Naive thymus-derived CD4-positive, alpha-beta T cell (primary cell): ENCODE results near the gene SEZ6L. TPM values are rescaled to one million over a fixed set of nuclear protein-coding genes. Genes with fewer than 3 reads are reported as not detected.

Experiments
- ATAC-seq: fragments of 150-1000 bp; cut with Tn5 transposase; 2 replicates; pipeline ENCODE4 v1.10.0; 2021; ENCODE audit warnings: mild to moderate bottlenecking, moderate library complexity
- CTCF ChIA-PET: fragments of 350-600 bp; sonication (Branson Sonifier 250); formaldehyde crosslinking; loops from one replicate; lab custom pipeline; 2021; ENCODE audit warnings: antibody characterized with exemption; lab: Charles Lee
- POLR2A ChIA-PET: fragments of 350-600 bp; sonication (Branson Sonifier 250); formaldehyde crosslinking; loops from one replicate; lab custom pipeline; 2021; ENCODE audit warnings: antibody characterized with exemption, inconsistent platforms; lab: Charles Lee
- DNase-seq, 9 donors: peaks; one replicate each; pipeline versions ENCODE4 v3.0.0 to v3.0.0-alpha.2; 2020 to 2022; ENCODE audit warnings: mixed read lengths in 1 of 9
- H3K27ac ChIP-seq: one replicate; pipeline ENCODE4 v1.7.0; 2013; ENCODE audit warnings: mild to moderate bottlenecking, low read depth, low read length, moderate library complexity
- H3K27me3 ChIP-seq, 2 donors: one replicate each; pipeline ENCODE4 v1.7.0; 2013; ENCODE audit warnings: low read length in 2 of 2, mild to moderate bottlenecking in 2 of 2, moderate library complexity in 2 of 2; ENCODE audit not compliant: control insufficient read depth in 2 of 2, insufficient read depth in 2 of 2
- H3K36me3 ChIP-seq, 3 experiments: 1 replicate in 2 of 3; 2 replicates in 1 of 3; pipeline ENCODE4 v1.7.0; 2013; ENCODE audit warnings: low read length in 3 of 3, mild to moderate bottlenecking in 3 of 3, moderate library complexity in 1 of 3; ENCODE audit not compliant: insufficient read depth in 3 of 3, control insufficient read depth in 2 of 3
- H3K4me1 ChIP-seq, 2 donors: one replicate each; pipeline ENCODE4 v1.7.0; 2013; ENCODE audit warnings: low read length in 2 of 2, mild to moderate bottlenecking in 2 of 2, moderate library complexity in 1 of 2; ENCODE audit not compliant: control insufficient read depth in 2 of 2, insufficient read depth in 2 of 2
- H3K4me3 ChIP-seq: 2 replicates; pipeline ENCODE4 v1.7.0; 2013; ENCODE audit warnings: mild to moderate bottlenecking, low read length
- H3K9me3 ChIP-seq, 3 experiments: 1 replicate in 2 of 3; 2 replicates in 1 of 3; pipeline ENCODE4 v1.7.0; 2013; ENCODE audit warnings: low read length in 3 of 3; ENCODE audit not compliant: control insufficient read depth in 2 of 3
- H3K27ac Mint-ChIP-seq, 9 donors: one replicate each; pipeline ENCODE4 v1.8.0; 2020 to 2022; ENCODE audit warnings: mixed read lengths in 9 of 9, mild to moderate bottlenecking in 8 of 9, moderate library complexity in 5 of 9, inconsistent platforms in 2 of 9
- H3K27me3 Mint-ChIP-seq, 5 donors: one replicate each; pipeline ENCODE4 v1.8.0; 2021 to 2022; ENCODE audit warnings: mixed read lengths in 5 of 5, mild to moderate bottlenecking in 1 of 5
- H3K36me3 Mint-ChIP-seq, 5 donors: one replicate each; pipeline ENCODE4 v1.8.0; 2020 to 2022; ENCODE audit warnings: mixed read lengths in 5 of 5, mild to moderate bottlenecking in 3 of 5, inconsistent platforms in 1 of 5
- H3K4me1 Mint-ChIP-seq, 7 donors: one replicate each; pipeline ENCODE4 v1.8.0; 2020 to 2022; ENCODE audit warnings: mixed read lengths in 7 of 7, mild to moderate bottlenecking in 3 of 7, inconsistent platforms in 1 of 7
- H3K4me3 Mint-ChIP-seq, 10 donors: one replicate each; pipeline ENCODE4 v1.8.0; 2020 to 2022; ENCODE audit warnings: mild to moderate bottlenecking in 10 of 10, mixed read lengths in 10 of 10, moderate library complexity in 6 of 10, inconsistent platforms in 2 of 10
- H3K9me3 Mint-ChIP-seq, 11 donors: one replicate each; pipeline ENCODE4 v1.8.0; 2020 to 2022; ENCODE audit warnings: mixed read lengths in 11 of 11, mild to moderate bottlenecking in 4 of 11, inconsistent platforms in 1 of 11, moderate library complexity in 1 of 11
- intact Hi-C, 2 donors: fragments of 100-400 bp; cut with micrococcal nuclease; formaldehyde crosslinking; loops; one replicate each; pipeline ENCODE4 v1.15.1; 2023
- polyA plus RNA-seq, 2 donors: library from polyadenylated mRNA; unstranded; fragments of 300-500 nt; fragmentation: Illumina TruSeq; gene quantifications; one replicate each; pipeline ENCODE4 v1.2.3, GENCODE V29; 2021
- total RNA-seq, 6 experiments: library from RNA in 5 of 6; stranded (reverse) in 5 of 6; gene quantifications; 1 replicate in 5 of 6; 2 replicates in 1 of 6; pipeline ENCODE4 v1.2.3 and lab custom pipeline; 2021 to 2026

Gene SEZ6L
- total and polyA plus RNA-seq, 7 experiments from 2014 or later = 0.16 to 1.4 TPM; not detected in 5

GRCh38 chr22:26194877-26195276 lies 25.6 kb downstream of the SEZ6L start:
- H3K9me3 Mint-ChIP-seq = peaks cover 0 to 5% (median 0%) of the 10 kb centered on the region in 11 donors
- Histone ChIP-seq H3K4me1 (no peaks in the 10 kb centered on the region), H3K27me3 (no peaks in the 10 kb centered on the region), H3K4me3 (no peak overlapping the region), H3K9me3 (no peaks in the 10 kb centered on the region), H3K36me3 (no peaks in the 10 kb centered on the region), H3K27ac (no peak overlapping the region)
- H3K4me3 Mint-ChIP-seq = no peak overlapping the region
- H3K4me1 Mint-ChIP-seq = no peaks in the 10 kb centered on the region
- ChIA-PET POLR2A (no interaction called here), CTCF (interaction anchor here (0.6 kb wide), 1 partner anchor 679 kb away, joined by 3 read pairs; no protein-coding TSS in a partner anchor)
- intact Hi-C loops = no loop called here
- no peak for ATAC-seq
- H3K36me3 Mint-ChIP-seq = no peaks in the 10 kb centered on the region
- H3K27ac Mint-ChIP-seq = no peak overlapping the region
- DNase-seq = no peak
- peaks cover 5 to 37% (median 18%) of the 10 kb centered on the region in 5 donors for H3K27me3 Mint-ChIP-seq

GRCh38 chr22:26196657-26197056 lies 27.4 kb downstream of the SEZ6L start:
- no peaks in the 10 kb centered on the region for H3K36me3 ChIP-seq
- POLR2A ChIA-PET = no interaction called here
- Mint-ChIP-seq H3K4me3 (no peak overlapping the region), H3K36me3 (no peaks in the 10 kb centered on the region), H3K27ac (no peak overlapping the region), H3K27me3 (peaks cover 5 to 43% (median 31%) of the 10 kb centered on the region in 5 donors), H3K9me3 (peaks cover 0 to 5% (median 0%) of the 10 kb centered on the region in 11 donors), H3K4me1 (no peaks in the 10 kb centered on the region)
- no peak overlapping the region for H3K27ac ChIP-seq
- H3K9me3 ChIP-seq = no peaks in the 10 kb centered on the region
- CTCF ChIA-PET = no interaction called here
- no peak overlapping the region for H3K4me3 ChIP-seq
- H3K4me1 ChIP-seq = no peaks in the 10 kb centered on the region
- ATAC-seq (no peak), DNase-seq (no peak)
- intact Hi-C loops = no loop called here
- H3K27me3 ChIP-seq = no peaks in the 10 kb centered on the region

GRCh38 chr22:26197425-26197824 lies 28.2 kb downstream of the SEZ6L start:
- Histone ChIP-seq H3K4me3 (no peak overlapping the region), H3K36me3 (no peaks in the 10 kb centered on the region), H3K27me3 (no peaks in the 10 kb centered on the region), H3K9me3 (no peaks in the 10 kb centered on the region), H3K27ac (no peak overlapping the region), H3K4me1 (no peaks in the 10 kb centered on the region)
- intact Hi-C loops = no loop called here
- Mint-ChIP-seq H3K27ac (no peak overlapping the region), H3K9me3 (peaks cover 0 to 2% (median 0%) of the 10 kb centered on the region in 11 donors), H3K36me3 (no peaks in the 10 kb centered on the region), H3K4me3 (no peak overlapping the region), H3K27me3 (peaks cover 8 to 42% (median 36%) of the 10 kb centered on the region in 5 donors), H3K4me1 (no peaks in the 10 kb centered on the region)
- ChIA-PET POLR2A (no interaction called here), CTCF (no interaction called here)
- ATAC-seq (no peak), DNase-seq (no peak)

- no peaks in the 10 kb centered on the region for H3K9me3 ChIP-seq
- no peak for DNase-seq
- H3K4me3 ChIP-seq = no peak overlapping the region
- ChIA-PET CTCF (interaction anchor here (0.6 kb wide), 1 partner anchor 464 kb away, joined by 4 read pairs; no protein-coding TSS in a partner anchor), POLR2A (no interaction called here)
- no peaks in the 10 kb centered on the region for H3K4me1 Mint-ChIP-seq
- H3K4me3 Mint-ChIP-seq = no peak overlapping the region
- no peaks in the 10 kb centered on the region for H3K4me1 ChIP-seq
- H3K27me3 Mint-ChIP-seq = peaks cover 7 to 41% (median 35%) of the 10 kb centered on the region in 5 donors
- no peak for ATAC-seq
- H3K27ac ChIP-seq = no peak overlapping the region
- H3K36me3 ChIP-seq = no peaks in the 10 kb centered on the region
- H3K9me3 Mint-ChIP-seq = peaks cover 0 to 2% (median 0%) of the 10 kb centered on the region in 11 donors
- H3K27me3 ChIP-seq = no peaks in the 10 kb centered on the region
- intact Hi-C loops = no loop called here
- no peak overlapping the region for H3K27ac Mint-ChIP-seq
- no peaks in the 10 kb centered on the region for H3K36me3 Mint-ChIP-seq
These were observed 30.4 kb downstream of the SEZ6L start for GRCh38 chr22:26199665-26200064.

GRCh38 chr22:26202280-26202924 lies 33.1 kb downstream of the SEZ6L start:
- H3K27me3 Mint-ChIP-seq = peaks cover 7 to 43% (median 30%) of the 10 kb centered on the region in 5 donors
- H3K27ac Mint-ChIP-seq = no peak overlapping the region
- H3K9me3 Mint-ChIP-seq = peaks cover 0 to 4% (median 0%) of the 10 kb centered on the region in 11 donors
- H3K27ac ChIP-seq = no peak overlapping the region
- intact Hi-C loops = no loop called here
- H3K27me3 ChIP-seq = no peaks in the 10 kb centered on the region
- no peak overlapping the region for H3K4me3 Mint-ChIP-seq
- no peak for ATAC-seq
- POLR2A ChIA-PET = no interaction called here
- no peaks in the 10 kb centered on the region for H3K4me1 ChIP-seq
- DNase-seq = no peak
- no peaks in the 10 kb centered on the region for H3K36me3 Mint-ChIP-seq
- CTCF ChIA-PET = no interaction called here
- no peaks in the 10 kb centered on the region for H3K4me1 Mint-ChIP-seq
- no peaks in the 10 kb centered on the region for H3K36me3 ChIP-seq
- H3K4me3 ChIP-seq = no peak overlapping the region
- H3K9me3 ChIP-seq = no peaks in the 10 kb centered on the region

- no peak for ATAC-seq
- no peak for DNase-seq
- H3K27me3 Mint-ChIP-seq = peaks cover 5 to 42% (median 34%) of the 10 kb centered on the region in 5 donors
- no peaks in the 10 kb centered on the region for H3K27me3 ChIP-seq
- intact Hi-C loops = no loop called here
- H3K9me3 ChIP-seq = peaks cover 0 to 4% (median 0%) of the 10 kb centered on the region in 3 experiments
- no peaks in the 10 kb centered on the region for H3K36me3 ChIP-seq
- H3K27ac Mint-ChIP-seq = no peak overlapping the region
- no peak overlapping the region for H3K4me3 ChIP-seq
- POLR2A ChIA-PET = no interaction called here
- no peaks in the 10 kb centered on the region for H3K36me3 Mint-ChIP-seq
- no peak overlapping the region for H3K27ac ChIP-seq
- H3K4me1 ChIP-seq = no peaks in the 10 kb centered on the region
- no peak overlapping the region for H3K4me3 Mint-ChIP-seq
- CTCF ChIA-PET = no interaction called here
- no peaks in the 10 kb centered on the region for H3K4me1 Mint-ChIP-seq
- H3K9me3 Mint-ChIP-seq = peaks cover 0 to 14% (median 7%) of the 10 kb centered on the region in 11 donors
These were observed 36.2 kb downstream of the SEZ6L start for GRCh38 chr22:26205494-26205893.

- Histone ChIP-seq H3K27me3 (peaks cover 0 to 3% of the 10 kb centered on the region in 2 donors), H3K4me1 (no peaks in the 10 kb centered on the region), H3K27ac (no peak overlapping the region), H3K36me3 (no peaks in the 10 kb centered on the region), H3K4me3 (no peak overlapping the region), H3K9me3 (peaks cover 0 to 4% (median 0%) of the 10 kb centered on the region in 3 experiments)
- H3K36me3 Mint-ChIP-seq = no peaks in the 10 kb centered on the region
- H3K4me3 Mint-ChIP-seq = no peak overlapping the region
- DNase-seq (no peak), ATAC-seq (no peak)
- H3K4me1 Mint-ChIP-seq = no peaks in the 10 kb centered on the region
- intact Hi-C loops = no loop called here
- no peak overlapping the region for H3K27ac Mint-ChIP-seq
- POLR2A ChIA-PET = no interaction called here
- CTCF ChIA-PET = no interaction called here
- peaks cover 0 to 21% (median 7%) of the 10 kb centered on the region in 11 donors for H3K9me3 Mint-ChIP-seq
- H3K27me3 Mint-ChIP-seq = peaks cover 11 to 51% (median 37%) of the 10 kb centered on the region in 5 donors
These were observed 41.1 kb downstream of the SEZ6L start for GRCh38 chr22:26210334-26210733.
